Loucy (cell line): ENCODE results near the gene KRTAP12-4.

Experiments used
- H2AFZ ChIP-seq: fragments of 200-600 bp; sonication (generic); 2 replicates; pipeline ENCODE4 v1.6.0; 2016; ENCODE audit warnings: antibody characterized with exemption, mild to moderate bottlenecking, low read length, moderate library complexity
- H3F3A ChIP-seq: fragments of 200-600 bp; 2 replicates; pipeline ENCODE4 v1.6.0; 2016; ENCODE audit warnings: antibody characterized with exemption, low read depth, mild to moderate bottlenecking
- H3K27me3 ChIP-seq: fragments of 200-600 bp; sonication (generic); 2 replicates; pipeline ENCODE4 v1.6.1; 2014; ENCODE audit warnings: low read length, mild to moderate bottlenecking; ENCODE audit not compliant: insufficient read depth, poor library complexity, severe bottlenecking
- H3K36me3 ChIP-seq: fragments of 200-600 bp; sonication (generic); 2 replicates; pipeline ENCODE4 v1.6.1; 2016; ENCODE audit warnings: low read length; ENCODE audit not compliant: insufficient read depth
- H3K4me1 ChIP-seq: fragments of 200-600 bp; sonication (generic); 2 replicates; pipeline ENCODE4 v1.5.1; 2014; ENCODE audit warnings: low read length, mild to moderate bottlenecking; ENCODE audit not compliant: insufficient read depth, poor library complexity, severe bottlenecking
- H3K4me2 ChIP-seq: fragments of 200-600 bp; sonication (generic); 2 replicates; pipeline ENCODE4 v1.6.0; 2014; ENCODE audit warnings: antibody characterized with exemption, low read length, low read depth, mild to moderate bottlenecking; ENCODE audit not compliant: poor library complexity, severe bottlenecking
- H3K4me3 ChIP-seq: fragments of 200-600 bp; sonication (generic); 2 replicates; pipeline ENCODE4 v1.5.1; 2014; ENCODE audit warnings: low read length, mild to moderate bottlenecking, mixed read lengths; ENCODE audit not compliant: poor library complexity, severe bottlenecking
- H3K79me2 ChIP-seq: fragments of 200-600 bp; sonication (generic); 2 replicates; pipeline ENCODE4 v1.6.1; 2014; ENCODE audit warnings: low read length; ENCODE audit not compliant: insufficient read depth
- H3K9ac ChIP-seq: fragments of 200-600 bp; sonication (generic); 2 replicates; pipeline ENCODE4 v1.6.0; 2014; ENCODE audit warnings: mild to moderate bottlenecking, low read depth, low read length, moderate library complexity; ENCODE audit not compliant: poor library complexity, severe bottlenecking
- H3K9me2 ChIP-seq: fragments of 200-600 bp; sonication (generic); replicated peaks from 2 replicates; pipeline ENCODE4 v1.6.1; 2016; ENCODE audit warnings: low read depth, low read length, mixed read lengths
- H3K9me3 ChIP-seq: fragments of 200-600 bp; sonication (generic); 2 replicates; pipeline ENCODE4 v1.6.1; 2014; ENCODE audit warnings: mild to moderate bottlenecking, antibody characterized with exemption, low read length, low read depth; ENCODE audit not compliant: insufficient read depth
- H4K20me1 ChIP-seq: fragments of 200-600 bp; sonication (generic); 2 replicates; pipeline ENCODE4 v1.6.0; 2014; ENCODE audit warnings: antibody characterized with exemption, low read length, mild to moderate bottlenecking; ENCODE audit not compliant: insufficient read depth, poor library complexity, severe bottlenecking
- CTCF ChIP-seq: fragments of 200-600 bp; sonication (generic); conservative IDR thresholded peaks from 2 replicates; pipeline ENCODE4 v1.5.1; 2014; ENCODE audit warnings: mild to moderate bottlenecking, antibody characterized with exemption, low read length
- EZH2phosphoT487 ChIP-seq: fragments of 200-600 bp; IDR thresholded peaks from 2 replicates; pipeline ENCODE4 v1.6.1; 2018; ENCODE audit warnings: antibody characterized with exemption, mild to moderate bottlenecking, moderate library complexity, borderline replicate concordance

The KRTAP12-4 gene

GRCh38 chr21:44681861-44682579 is 27.6 kb upstream of the KRTAP12-4 start, which contains the start of gene KRTAP12-1:
TSS of gene KRTAP12-1 (minus strand) at chr21:44682163. CDS start at chr21:44682123, 40 bp downstream.
- no peak within 1 kb of the TSS for H3K4me3 ChIP-seq
- H3K4me2 ChIP-seq: no peak within 1 kb of the TSS
- H3K4me1 ChIP-seq: no peaks in the 10 kb centered on the region
- no peaks in the 10 kb centered on the region for H3K79me2 ChIP-seq
- H4K20me1 ChIP-seq: no peaks in the 10 kb centered on the region
- TF ChIP-seq CTCF: no peak
- no peak for TF ChIP-seq EZH2phosphoT487
- no peaks in the 10 kb centered on the region for H3K27me3 ChIP-seq
- no peak within 1 kb of the TSS for H2AFZ ChIP-seq
- H3K9me2 ChIP-seq: no peaks in the 10 kb centered on the region
- H3K36me3 ChIP-seq: no peaks in the 10 kb centered on the region
- H3K9me3 ChIP-seq: no peaks in the 10 kb centered on the region
- no peaks in the 10 kb centered on the region for H3F3A ChIP-seq
- no peak within 1 kb of the TSS for H3K9ac ChIP-seq

GRCh38 chr21:44681152-44681551 is 26.7 kb upstream of the KRTAP12-4 start:
- H4K20me1 ChIP-seq: no peaks in the 10 kb centered on the region
- H3F3A ChIP-seq: no peaks in the 10 kb centered on the region
- no peaks in the 10 kb centered on the region for H3K79me2 ChIP-seq
- no peak overlapping the region for H3K9ac ChIP-seq
- H2AFZ ChIP-seq: no peak overlapping the region
- TF ChIP-seq CTCF (no peak), EZH2phosphoT487 (no peak)
- H3K27me3 ChIP-seq: no peaks in the 10 kb centered on the region
- H3K9me3 ChIP-seq: no peaks in the 10 kb centered on the region
- H3K9me2 ChIP-seq: no peaks in the 10 kb centered on the region
- no peaks in the 10 kb centered on the region for H3K36me3 ChIP-seq
- no peaks in the 10 kb centered on the region for H3K4me1 ChIP-seq
- no peak overlapping the region for H3K4me3 ChIP-seq
- no peak overlapping the region for H3K4me2 ChIP-seq

GRCh38 chr21:44677881-44678280 is 23.4 kb upstream of the KRTAP12-4 start:
- H3K4me3 ChIP-seq: no peak overlapping the region
- no peak overlapping the region for H3K9ac ChIP-seq
- H3K4me2 ChIP-seq: no peak overlapping the region
- H3K9me3 ChIP-seq: no peaks in the 10 kb centered on the region
- H3K4me1 ChIP-seq: no peaks in the 10 kb centered on the region
- H3K27me3 ChIP-seq: no peaks in the 10 kb centered on the region
- no peak for TF ChIP-seq EZH2phosphoT487
- TF ChIP-seq CTCF: no peak
- H2AFZ ChIP-seq: no peak overlapping the region
- H3K79me2 ChIP-seq: no peaks in the 10 kb centered on the region
- no peaks in the 10 kb centered on the region for H4K20me1 ChIP-seq
- H3F3A ChIP-seq: no peaks in the 10 kb centered on the region
- H3K9me2 ChIP-seq: no peaks in the 10 kb centered on the region
- H3K36me3 ChIP-seq: no peaks in the 10 kb centered on the region
